Measurements from ENCODE around the gene TRIM71.

GRCh38 chr3:32891365-32891764, 73.6 kb downstream of the TRIM71 start:
- TF ChIP-seq CTCF (IDR thresholded peaks at IDR 0.05; ENCODE audit: poor library complexity) (no peak), EZH2phosphoT487 (IDR thresholded peaks at IDR 0.05; ENCODE audit: low read depth, severe bottlenecking, unreplicated experiment) (no peak), EZH2 (IDR thresholded peaks at IDR 0.05; ENCODE audit: borderline replicate concordance) (no peak)
